Caco-2 (cell line): ENCODE data around the gene SIGLEC14. TPM values are rescaled to one million over a fixed set of nuclear protein-coding genes. Genes with fewer than 3 reads are reported as not detected.
A peak's percentile ranks its signal among the peaks of the same experiment; 100 is the strongest.

Experiments used
- BruUV-seq: library from RNA; stranded (reverse); fragments of 400-500 nt; replicated peaks from 2 replicates; lab custom pipeline; 2021; lab: Mats Ljungman, UMichigan
- CTCF ChIA-PET: fragments of 300-600 bp; sonication (Branson Sonifier 250); formaldehyde crosslinking; loops from one replicate; lab custom pipeline; 2022; ENCODE audit warnings: antibody characterized with exemption; lab: Charles Lee
- POLR2A ChIA-PET: fragments of 300-600 bp; sonication (Branson Sonifier 250); formaldehyde crosslinking; loops from one replicate; lab custom pipeline; 2022; ENCODE audit warnings: antibody characterized with exemption; lab: Charles Lee
- DNase-seq, 2 experiments: peaks; one replicate each; pipeline versions ENCODE4 v3.0.0 to v3.0.0-alpha.2; 2020 to 2022
- H3K27me3 ChIP-seq: replicated peaks from 2 replicates; pipeline ENCODE4 v1.6.0; 2011; ENCODE audit warnings: low read length; ENCODE audit not compliant: control insufficient read depth, insufficient read depth
- H3K36me3 ChIP-seq: 2 replicates; pipeline ENCODE4 v1.5.1; 2011; ENCODE audit warnings: low read length; ENCODE audit not compliant: control insufficient read depth, insufficient read depth
- H3K4me1 ChIP-seq: fragments of 250-450 bp; sonication (Bioruptor Pico); 2 replicates; pipeline ENCODE4 v1.5.1; 2020; ENCODE audit warnings: mild to moderate bottlenecking
- H3K4me3 ChIP-seq: 2 replicates; pipeline ENCODE4 v1.5.1; 2011; ENCODE audit warnings: low read depth, mild to moderate bottlenecking, control low read depth, low read length
- H3K9me3 ChIP-seq: fragments of 250-450 bp; sonication (Bioruptor Pico); 2 replicates; pipeline ENCODE4 v1.5.1; 2020; ENCODE audit warnings: mild to moderate bottlenecking, moderate library complexity
- H3K27ac Mint-ChIP-seq: one replicate; pipeline ENCODE4 v1.8.0; 2022; ENCODE audit warnings: mixed read lengths; ENCODE audit not compliant: unreplicated experiment
- H3K27me3 Mint-ChIP-seq: one replicate; pipeline ENCODE4 v1.8.0; 2022; ENCODE audit warnings: mixed read lengths; ENCODE audit not compliant: insufficient read depth, unreplicated experiment
- H3K36me3 Mint-ChIP-seq: one replicate; pipeline ENCODE4 v1.8.0; 2022; ENCODE audit warnings: mild to moderate bottlenecking, mixed read lengths; ENCODE audit not compliant: insufficient read depth, unreplicated experiment
- H3K4me1 Mint-ChIP-seq: one replicate; pipeline ENCODE4 v1.8.0; 2022; ENCODE audit warnings: low read depth, mixed read lengths; ENCODE audit not compliant: unreplicated experiment
- H3K4me3 Mint-ChIP-seq: one replicate; pipeline ENCODE4 v1.8.0; 2022; ENCODE audit warnings: mild to moderate bottlenecking, moderate library complexity, mixed read lengths; ENCODE audit not compliant: unreplicated experiment
- H3K9me3 Mint-ChIP-seq: one replicate; pipeline ENCODE4 v1.8.0; 2022; ENCODE audit warnings: mixed read lengths; ENCODE audit not compliant: unreplicated experiment
- intact Hi-C: fragments of 100-400 bp; cut with micrococcal nuclease; formaldehyde crosslinking; loops from one replicate; pipeline ENCODE4 v1.10.0; 2022; ENCODE audit not compliant: unreplicated experiment
- microRNA-seq: library from miRNA; unstranded; fragments of <30 nt; microRNA quantifications from one replicate; pipeline ENCODE4 v1.2.0, GENCODE V29; 2022
- total RNA-seq: library from RNA; stranded (reverse); gene quantifications from 2 replicates; pipeline ENCODE4 v1.2.3, GENCODE V29; 2022
- TF ChIP-seq, protein P1 (sequence below), 2 experiments: fragments of 200-600 bp in 1 of 2; IDR thresholded peaks; 1 replicate in 1 of 2; 2 replicates in 1 of 2; pipeline versions ENCODE4 v1.5.1 to v1.8.0; 2011 to 2022; ENCODE audit warnings: antibody characterized with exemption in 1 of 2, control low read depth in 1 of 2, inconsistent platforms in 1 of 2, low read depth in 1 of 2, low read length in 1 of 2, mild to moderate bottlenecking in 1 of 2, moderate library complexity in 1 of 2; ENCODE audit not compliant: insufficient read depth in 1 of 2, severe bottlenecking in 1 of 2, unreplicated experiment in 1 of 2

Gene SIGLEC14
- total RNA-seq, 1 experiment from 2014 or later: not detected

DNA sequence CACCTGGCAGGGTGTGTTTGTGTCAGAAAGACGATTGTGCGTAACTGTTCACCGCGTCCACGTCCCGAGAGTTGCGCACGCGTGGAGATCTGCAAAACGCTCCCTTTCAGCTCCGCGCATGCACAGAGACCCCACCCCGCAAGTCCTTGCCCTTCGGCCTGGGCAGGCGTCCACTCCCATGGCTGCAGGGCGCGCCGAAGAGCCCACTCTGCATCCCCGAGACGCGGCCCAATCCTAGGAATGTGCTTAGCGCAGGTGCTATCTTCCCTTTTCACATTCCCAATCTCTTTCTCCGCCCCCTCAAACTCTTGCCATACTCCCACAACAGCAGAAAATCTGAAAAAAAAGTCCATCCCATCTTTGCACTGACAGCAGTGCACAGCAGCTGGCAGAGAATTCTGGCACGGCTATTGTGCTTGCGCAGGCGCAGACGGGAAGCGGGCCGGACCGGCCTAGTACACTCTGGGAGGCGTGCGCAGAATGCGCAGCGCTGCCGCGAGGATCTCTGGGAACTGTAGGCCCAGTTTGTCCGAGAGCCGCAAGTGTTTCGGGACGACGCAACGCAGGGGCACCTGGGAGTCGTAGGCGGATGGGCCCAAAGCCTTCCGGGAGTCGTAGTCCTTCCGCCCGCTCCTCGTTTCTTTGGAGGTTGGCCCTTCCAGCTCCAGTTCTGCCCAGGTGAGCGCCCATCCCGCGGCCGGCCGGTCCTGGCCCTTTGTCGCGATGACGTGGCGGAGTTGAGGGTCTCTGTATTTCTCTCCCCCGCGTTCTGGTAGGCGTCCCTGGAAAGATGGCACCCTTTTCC is 52.5 kb downstream of the SIGLEC14 start:
- intact Hi-C loops: loop anchor here (1.0 kb wide), 1 partner anchor 23 kb away; the partner anchor contains the start of gene ZNF175
- POLR2A ChIA-PET: interaction anchor here (0.5 to 1.5 kb wide), 3 partner anchors 110 to 229 kb away, joined by 3 to 5 read pairs (median 3); no protein-coding TSS in a partner anchor
- TF ChIP-seq, protein P1, sequence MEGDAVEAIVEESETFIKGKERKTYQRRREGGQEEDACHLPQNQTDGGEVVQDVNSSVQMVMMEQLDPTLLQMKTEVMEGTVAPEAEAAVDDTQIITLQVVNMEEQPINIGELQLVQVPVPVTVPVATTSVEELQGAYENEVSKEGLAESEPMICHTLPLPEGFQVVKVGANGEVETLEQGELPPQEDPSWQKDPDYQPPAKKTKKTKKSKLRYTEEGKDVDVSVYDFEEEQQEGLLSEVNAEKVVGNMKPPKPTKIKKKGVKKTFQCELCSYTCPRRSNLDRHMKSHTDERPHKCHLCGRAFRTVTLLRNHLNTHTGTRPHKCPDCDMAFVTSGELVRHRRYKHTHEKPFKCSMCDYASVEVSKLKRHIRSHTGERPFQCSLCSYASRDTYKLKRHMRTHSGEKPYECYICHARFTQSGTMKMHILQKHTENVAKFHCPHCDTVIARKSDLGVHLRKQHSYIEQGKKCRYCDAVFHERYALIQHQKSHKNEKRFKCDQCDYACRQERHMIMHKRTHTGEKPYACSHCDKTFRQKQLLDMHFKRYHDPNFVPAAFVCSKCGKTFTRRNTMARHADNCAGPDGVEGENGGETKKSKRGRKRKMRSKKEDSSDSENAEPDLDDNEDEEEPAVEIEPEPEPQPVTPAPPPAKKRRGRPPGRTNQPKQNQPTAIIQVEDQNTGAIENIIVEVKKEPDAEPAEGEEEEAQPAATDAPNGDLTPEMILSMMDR (IDR thresholded peaks at IDR 0.05; ENCODE audit: insufficient read depth in 1 of 2, low read depth in 1 of 2, low read length in 1 of 2, severe bottlenecking in 1 of 2, unreplicated experiment in 1 of 2): no peak
- H3K36me3 ChIP-seq: no peaks in the 10 kb centered on the region
- BruUV-seq: no TSS peak
- no peaks in the 10 kb centered on the region for H3K27me3 ChIP-seq
- Mint-ChIP-seq H3K27ac (peak overlapping the region; percentile 63), H3K9me3 (no peaks in the 10 kb centered on the region), H3K4me1 (peaks cover 14% of the 10 kb centered on the region), H3K27me3 (no peaks in the 10 kb centered on the region), H3K36me3 (peaks cover 4% of the 10 kb centered on the region), H3K4me3 (peak overlapping the region; percentile 93)
- H3K4me3 ChIP-seq: peak overlapping the region; percentile 65
- peak; percentile 98 for DNase-seq
- H3K9me3 ChIP-seq: no peaks in the 10 kb centered on the region
- CTCF ChIA-PET: interaction anchor here (0.7 to 0.8 kb wide), 2 partner anchors 23 to 63 kb away, joined by 3 read pairs; partner anchors contain the start of gene ZNF175
- peaks cover 14% of the 10 kb centered on the region for H3K4me1 ChIP-seq

- no TSS peak for BruUV-seq
- H3K4me1 ChIP-seq: peaks cover 14% of the 10 kb centered on the region
- H3K4me1 Mint-ChIP-seq: peaks cover 14% of the 10 kb centered on the region
- ChIA-PET POLR2A (interaction anchor here (0.6 to 1.5 kb wide), 2 partner anchors 74 to 111 kb away, joined by 5 to 8 read pairs; no protein-coding TSS in a partner anchor), CTCF (interaction anchor here (0.8 kb wide), 1 partner anchor 22 kb away, joined by 3 read pairs; the partner anchor contains the start of gene ZNF175)
- peak overlapping the region; percentile 63 for H3K27ac Mint-ChIP-seq
- peak overlapping the region; percentile 93 for H3K4me3 Mint-ChIP-seq
- peaks cover 4% of the 10 kb centered on the region for H3K36me3 Mint-ChIP-seq
- TF ChIP-seq, protein P1 (IDR thresholded peaks at IDR 0.05; ENCODE audit: insufficient read depth in 1 of 2, low read depth in 1 of 2, low read length in 1 of 2, severe bottlenecking in 1 of 2, unreplicated experiment in 1 of 2): no peak
- no peaks in the 10 kb centered on the region for H3K9me3 Mint-ChIP-seq
- H3K4me3 ChIP-seq: peak overlapping the region; percentile 65
- H3K9me3 ChIP-seq: peaks cover 7% of the 10 kb centered on the region; the same call in 1 of the 2 replicates
- no peaks in the 10 kb centered on the region for H3K36me3 ChIP-seq
- H3K27me3 ChIP-seq: no peaks in the 10 kb centered on the region
- peak; percentile 30 to 80 for DNase-seq
- intact Hi-C loops: no loop called here
- no peaks in the 10 kb centered on the region for H3K27me3 Mint-ChIP-seq
Measured at GRCh38 chr19:51593138-51593890, 53.3 kb downstream of the SIGLEC14 start.

Small RNAs within 50 kb of the gene (microRNA-seq; reads per million reads assigned to microRNA genes)
- gene MIR125A: 441 reads per million, percentile 81 among the genes with 10 or more reads in this experiment
- 699 reads per million, percentile 85 among the genes with 10 or more reads in this experiment for gene MIR99B
- 1,730 reads per million, percentile 91 among the genes with 10 or more reads in this experiment for gene MIRLET7E

Other genes with a start within 250 kb of the SIGLEC14 start
- not detected in 2 replicates for gene SIGLEC10, start 229.2 kb downstream of the SIGLEC14 start, total RNA-seq
- gene SIGLEC8, start 188.4 kb downstream of the SIGLEC14 start, total RNA-seq: not detected in 2 replicates
- 0.79 TPM in 1 of 2 replicates, not detected in the other for gene CEACAM18, start 168.3 kb downstream of the SIGLEC14 start, total RNA-seq
- gene SIGLEC12, start 145.0 kb downstream of the SIGLEC14 start, total RNA-seq: not detected in 2 replicates
- gene SIGLEC6, start 115.2 kb downstream of the SIGLEC14 start, total RNA-seq: 10.0 and 14.3 TPM in 2 replicates
- gene ZNF175, start 75.5 kb downstream of the SIGLEC14 start, total RNA-seq: 8.7 and 11.5 TPM in 2 replicates
- gene SIGLEC5, start 16.4 kb downstream of the SIGLEC14 start, total RNA-seq: not detected in 2 replicates
- 3.6 and 4.9 TPM in 2 replicates for gene SPACA6, start 46.5 kb upstream of the SIGLEC14 start, total RNA-seq
- gene HAS1, start 77.2 kb upstream of the SIGLEC14 start, total RNA-seq: not detected in 2 replicates
- gene FPR1, start 105.1 kb upstream of the SIGLEC14 start, total RNA-seq: not detected in 2 replicates
- not detected in 2 replicates for gene FPR2, start 114.4 kb upstream of the SIGLEC14 start, total RNA-seq
- gene FPR3, start 148.3 kb upstream of the SIGLEC14 start, total RNA-seq: not detected in 2 replicates
- 4.9 and 7.7 TPM in 2 replicates for gene ZNF577, start 241.1 kb upstream of the SIGLEC14 start, total RNA-seq